ENCODE data around the gene MYOF.

MYOF gene

DNA sequence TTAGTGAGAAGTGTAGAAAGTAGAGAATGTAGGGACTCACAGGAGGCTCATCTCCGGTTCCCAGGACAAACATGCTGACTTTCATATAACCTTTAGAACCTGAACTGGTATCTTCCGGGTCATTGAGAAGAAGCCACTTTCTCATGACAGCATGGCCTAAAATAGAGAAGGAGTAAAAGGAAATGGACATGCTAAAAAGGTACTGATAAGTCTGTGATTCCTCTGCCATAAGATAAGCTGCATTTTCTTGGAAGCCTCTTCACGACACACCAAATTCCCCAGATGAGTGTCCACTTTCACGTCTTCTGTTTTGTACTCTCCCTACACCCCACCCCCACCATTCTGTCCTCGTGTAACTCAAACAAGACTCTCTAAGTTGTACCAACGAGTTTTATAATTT is 79.9 kb downstream of the MYOF start:
- TF ChIP-seq, protein P1, sequence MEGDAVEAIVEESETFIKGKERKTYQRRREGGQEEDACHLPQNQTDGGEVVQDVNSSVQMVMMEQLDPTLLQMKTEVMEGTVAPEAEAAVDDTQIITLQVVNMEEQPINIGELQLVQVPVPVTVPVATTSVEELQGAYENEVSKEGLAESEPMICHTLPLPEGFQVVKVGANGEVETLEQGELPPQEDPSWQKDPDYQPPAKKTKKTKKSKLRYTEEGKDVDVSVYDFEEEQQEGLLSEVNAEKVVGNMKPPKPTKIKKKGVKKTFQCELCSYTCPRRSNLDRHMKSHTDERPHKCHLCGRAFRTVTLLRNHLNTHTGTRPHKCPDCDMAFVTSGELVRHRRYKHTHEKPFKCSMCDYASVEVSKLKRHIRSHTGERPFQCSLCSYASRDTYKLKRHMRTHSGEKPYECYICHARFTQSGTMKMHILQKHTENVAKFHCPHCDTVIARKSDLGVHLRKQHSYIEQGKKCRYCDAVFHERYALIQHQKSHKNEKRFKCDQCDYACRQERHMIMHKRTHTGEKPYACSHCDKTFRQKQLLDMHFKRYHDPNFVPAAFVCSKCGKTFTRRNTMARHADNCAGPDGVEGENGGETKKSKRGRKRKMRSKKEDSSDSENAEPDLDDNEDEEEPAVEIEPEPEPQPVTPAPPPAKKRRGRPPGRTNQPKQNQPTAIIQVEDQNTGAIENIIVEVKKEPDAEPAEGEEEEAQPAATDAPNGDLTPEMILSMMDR (IDR thresholded peaks at IDR 0.05; ENCODE audit: low read depth, low read length) = no peak
- no peak for DNase-seq (ENCODE audit: extremely low read depth, low read depth)

DNA sequence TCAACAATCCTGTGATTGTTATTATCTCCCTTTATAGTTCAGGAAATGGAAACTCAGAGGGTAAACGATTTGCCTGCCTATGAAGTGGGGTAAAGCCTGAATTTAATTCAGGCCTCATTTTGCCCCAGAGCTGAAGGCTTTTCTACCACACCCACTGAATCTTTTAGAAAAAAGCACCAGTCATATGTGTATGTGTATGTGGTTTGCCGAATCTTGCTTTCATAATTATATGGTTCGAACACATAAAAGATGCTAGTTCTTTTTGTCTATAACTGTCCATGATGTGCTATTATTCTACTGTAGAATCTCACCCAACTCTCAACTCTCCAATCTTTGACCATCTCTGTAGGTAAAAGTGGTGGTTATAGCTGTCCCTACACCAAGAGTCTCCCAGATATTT is 83.6 kb downstream of the MYOF start:
- DNase-seq (ENCODE audit: extremely low read depth, low read depth) = no peak
- TF ChIP-seq, protein P1 (IDR thresholded peaks at IDR 0.05; ENCODE audit: low read depth, low read length) = no peak

DNA sequence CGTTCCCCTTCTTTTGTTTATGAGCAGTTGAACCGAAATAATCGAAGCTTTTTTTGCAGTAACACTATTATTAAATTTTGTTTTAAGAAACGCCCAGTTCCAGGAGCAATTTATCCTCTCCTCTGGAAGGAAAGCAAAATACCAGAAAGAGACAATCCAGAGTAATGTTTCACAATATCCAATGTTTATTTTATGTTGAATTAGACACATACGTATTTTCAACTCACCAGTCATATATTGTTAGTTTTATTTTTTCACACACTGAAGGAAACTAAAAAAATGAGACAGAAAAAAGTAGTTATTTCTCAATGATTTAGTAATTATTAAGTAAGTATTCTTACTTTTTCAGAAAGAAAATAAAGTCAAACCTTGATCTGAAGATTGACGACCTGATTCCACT is 85.1 kb downstream of the MYOF start:
- DNase-seq (ENCODE audit: extremely low read depth, low read depth) = no peak
- TF ChIP-seq, protein P1 (IDR thresholded peaks at IDR 0.05; ENCODE audit: low read depth, low read length) = no peak

DNA sequence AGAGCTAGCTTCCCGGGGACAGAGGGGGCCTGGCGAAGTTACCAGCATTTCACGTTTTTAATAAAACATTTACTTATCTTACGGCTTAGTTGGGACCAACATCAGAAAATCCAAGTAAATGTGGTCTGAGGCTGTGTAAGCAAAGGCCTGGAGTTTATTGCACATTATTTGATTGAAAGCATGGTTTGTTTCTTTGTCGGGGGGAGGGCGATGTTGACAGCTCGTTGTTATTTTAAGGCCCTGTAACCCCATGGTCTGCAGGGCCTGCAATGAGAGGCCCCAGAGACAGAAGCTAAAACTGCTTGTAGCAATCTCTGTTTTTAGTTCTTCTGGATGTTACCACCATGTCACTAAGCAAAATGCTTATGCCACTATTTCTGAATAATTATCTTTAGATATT is 88.9 kb downstream of the MYOF start:
- no peak for DNase-seq (ENCODE audit: extremely low read depth, low read depth)

DNA sequence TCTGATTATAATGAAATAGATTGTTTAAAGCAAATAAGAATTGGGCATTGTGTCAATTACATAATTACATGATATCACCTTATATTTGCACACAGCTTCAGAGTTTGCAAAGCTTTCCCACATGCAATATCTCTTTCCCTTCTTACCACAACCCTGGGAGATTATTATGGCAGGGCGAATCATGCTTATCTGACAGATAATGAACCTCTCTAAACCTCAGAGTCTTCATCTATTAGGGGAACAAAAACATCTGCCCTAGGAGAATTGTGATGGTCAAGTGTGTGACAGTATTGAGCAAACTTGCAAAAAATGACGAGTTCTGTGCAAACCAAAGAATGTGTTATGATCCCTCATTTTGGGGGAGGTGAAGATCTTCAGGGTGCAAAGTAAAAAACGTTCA is 90.0 kb downstream of the MYOF start:
- TF ChIP-seq, protein P1 (IDR thresholded peaks at IDR 0.05; ENCODE audit: low read depth, low read length) = no peak
- no peak for DNase-seq (ENCODE audit: extremely low read depth, low read depth)

More for the DNA sequence above, 88.9 kb downstream of the MYOF start:
- TF ChIP-seq, protein P1 (IDR thresholded peaks at IDR 0.05; ENCODE audit: low read depth, low read length) = no peak

DNA sequence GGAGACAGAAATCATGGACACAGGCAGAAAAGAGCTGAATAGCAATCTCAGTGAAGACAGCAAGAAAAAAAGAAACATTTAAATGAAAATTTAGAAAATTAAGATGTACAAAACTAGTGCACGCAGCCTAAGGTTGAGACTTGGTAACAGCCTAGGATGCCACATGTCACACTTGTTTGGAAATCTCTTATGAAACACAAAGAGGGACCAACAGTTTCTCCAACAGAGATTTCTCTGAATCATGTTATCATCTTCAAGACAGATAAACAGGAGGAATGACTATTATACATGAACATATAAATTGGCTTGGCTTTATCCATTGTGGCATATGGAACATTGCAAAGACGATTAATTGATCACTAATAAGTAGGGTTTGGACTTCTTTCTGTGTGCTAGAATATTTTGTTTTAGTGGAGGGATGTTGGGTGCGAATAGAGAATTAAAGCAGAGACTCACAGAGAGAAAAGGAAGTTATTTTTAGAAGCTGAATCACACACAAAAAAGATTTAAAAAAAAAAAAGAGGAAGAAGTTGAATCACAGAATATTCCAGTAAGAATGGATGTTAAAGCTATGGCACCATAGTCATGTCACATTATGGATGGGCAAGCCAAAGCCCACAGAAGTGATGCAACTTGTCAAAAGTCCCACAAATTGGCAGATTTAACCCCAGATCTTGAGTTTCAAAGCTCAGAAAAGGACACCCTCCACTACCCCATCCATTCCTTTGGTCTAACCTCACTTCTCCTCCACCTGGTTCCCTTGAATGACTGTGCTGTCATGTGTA is 91.6 kb downstream of the MYOF start:
- TF ChIP-seq, protein P1 (IDR thresholded peaks at IDR 0.05; ENCODE audit: low read depth, low read length) = no peak
- DNase-seq (ENCODE audit: extremely low read depth, low read depth) = no peak

DNA sequence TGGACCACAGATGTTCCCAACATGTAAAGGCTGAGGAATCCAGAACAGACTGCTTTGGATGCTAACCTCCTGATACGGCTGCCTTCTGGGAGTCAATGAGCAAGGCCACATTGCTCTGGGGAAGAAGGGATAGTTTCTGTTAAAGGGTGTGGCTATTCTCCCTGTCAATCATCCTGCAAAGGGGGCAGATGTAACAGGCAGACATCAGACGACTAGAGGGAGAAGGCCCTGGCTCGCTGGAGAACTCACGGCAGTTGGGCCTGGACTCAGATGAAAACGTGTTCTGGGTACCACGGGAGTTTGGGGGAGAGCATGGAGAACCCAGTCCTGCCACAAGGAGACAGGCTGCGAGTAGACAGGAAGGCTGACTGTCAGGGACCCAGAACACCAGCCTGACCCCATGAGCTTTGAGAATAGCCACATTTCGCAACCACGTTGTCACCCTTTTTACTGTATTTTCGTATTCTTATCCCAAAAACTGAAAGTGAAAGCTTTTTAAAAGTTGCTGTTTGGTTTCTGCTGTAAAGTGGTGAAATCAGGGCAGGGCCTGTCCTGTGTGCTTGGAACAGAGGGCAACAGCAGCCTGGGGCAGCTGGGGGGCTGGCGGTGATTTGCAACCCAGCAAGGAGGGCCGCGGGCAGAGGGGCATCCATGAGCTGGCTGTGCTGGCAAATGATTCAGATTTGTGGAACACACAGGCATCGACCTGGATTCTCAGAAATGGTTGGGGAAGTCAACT is 95.3 kb downstream of the MYOF start:
- TF ChIP-seq, protein P1 (IDR thresholded peaks at IDR 0.05; ENCODE audit: low read depth, low read length) = peak; percentile 38
- no peak for DNase-seq (ENCODE audit: extremely low read depth, low read depth)
